SU-DHL-6 (cell line): Measurements from ENCODE around the gene PEX3.

Source experiments
- H2AFZ ChIP-seq: fragments of 200-600 bp; sonication (generic); 2 replicates; pipeline ENCODE4 v1.6.1; 2014; ENCODE audit warnings: low read depth, mild to moderate bottlenecking, moderate library complexity, mixed read lengths, antibody characterized with exemption, low read length; ENCODE audit not compliant: severe bottlenecking
- H3F3A ChIP-seq: fragments of 200-600 bp; shearing (Covaris generic); 2 replicates; pipeline ENCODE4 v1.6.0; 2016; ENCODE audit warnings: antibody characterized with exemption, mild to moderate bottlenecking; ENCODE audit not compliant: insufficient read depth
- H3K27ac ChIP-seq: fragments of 200-600 bp; sonication (generic); 2 replicates; pipeline ENCODE4 v1.5.1; 2016; ENCODE audit warnings: low read depth, mild to moderate bottlenecking, low read length, moderate library complexity, mixed read lengths
- H3K27me3 ChIP-seq: fragments of 200-600 bp; sonication (generic), shearing (Covaris generic); 2 replicates; pipeline ENCODE4 v1.6.0; 2014; ENCODE audit warnings: mild to moderate bottlenecking, low read length
- H3K36me3 ChIP-seq: fragments of 200-600 bp; sonication (generic); 2 replicates; pipeline ENCODE4 v1.6.1; 2014; ENCODE audit warnings: mild to moderate bottlenecking, low read length, mixed read lengths
- H3K4me2 ChIP-seq: fragments of 300-600, 200-600 bp; shearing (Covaris generic), sonication (generic); 2 replicates; pipeline ENCODE4 v1.6.0; 2014; ENCODE audit warnings: low read length, low read depth, mild to moderate bottlenecking; ENCODE audit not compliant: poor library complexity, severe bottlenecking
- H3K4me3 ChIP-seq: fragments of 200-600 bp; sonication (generic); 2 replicates; pipeline ENCODE4 v1.5.1; 2014; ENCODE audit warnings: antibody characterized with exemption, low read length, mild to moderate bottlenecking, mixed read lengths; ENCODE audit not compliant: insufficient read depth, poor library complexity, severe bottlenecking
- H3K79me2 ChIP-seq: fragments of 200-600 bp; sonication (generic); 2 replicates; pipeline ENCODE4 v1.6.1; 2014; ENCODE audit warnings: mild to moderate bottlenecking, low read length, moderate library complexity; ENCODE audit not compliant: insufficient read depth
- H3K9ac ChIP-seq: fragments of 200-600 bp; sonication (generic); 2 replicates; pipeline ENCODE4 v1.7.0; 2014; ENCODE audit warnings: mild to moderate bottlenecking, low read length
- H3K9me2 ChIP-seq: fragments of 200-600 bp; sonication (generic); replicated peaks from 2 replicates; pipeline ENCODE4 v1.6.1; 2014; ENCODE audit warnings: low read length; ENCODE audit not compliant: insufficient read depth
- H3K9me3 ChIP-seq: fragments of 200-600 bp; sonication (generic); 2 replicates; pipeline ENCODE4 v1.6.1; 2014; ENCODE audit warnings: low read length, mixed read lengths; ENCODE audit not compliant: insufficient read depth
- H4K20me1 ChIP-seq: fragments of 200-600 bp; sonication (generic); 2 replicates; pipeline ENCODE4 v1.6.1; 2014; ENCODE audit warnings: low read depth, mild to moderate bottlenecking, antibody characterized with exemption, low read length, moderate library complexity, mixed read lengths
- CTCF ChIP-seq: fragments of 200-600 bp; sonication (generic); IDR thresholded peaks from one replicate; pipeline ENCODE4 v1.5.1; 2017; ENCODE audit warnings: antibody characterized with exemption, mild to moderate bottlenecking, low read length, moderate library complexity; ENCODE audit not compliant: insufficient read depth, poor library complexity, severe bottlenecking
- EZH2phosphoT487 ChIP-seq: fragments of 200-600 bp; sonication (generic), shearing (Covaris generic); conservative IDR thresholded peaks from 2 replicates; pipeline ENCODE4 v1.6.1; 2018; ENCODE audit warnings: mild to moderate bottlenecking, antibody characterized with exemption, low read length, moderate library complexity, mixed read lengths

Gene PEX3

GRCh38 chr6:143539106-143539505 lies 88.5 kb downstream of the PEX3 start:
- Histone ChIP-seq H3K9me3 (no peaks in the 10 kb centered on the region), H3F3A (no peaks in the 10 kb centered on the region; the same call in 1 of the 2 replicates), H3K9ac (no peak overlapping the region), H2AFZ (no peak overlapping the region), H3K27ac (no peak overlapping the region), H3K36me3 (no peaks in the 10 kb centered on the region), H3K27me3 (no peaks in the 10 kb centered on the region), H3K4me2 (no peak overlapping the region), H3K9me2 (no peaks in the 10 kb centered on the region), H4K20me1 (no peaks in the 10 kb centered on the region), H3K79me2 (no peaks in the 10 kb centered on the region), H3K4me3 (no peak overlapping the region)
- TF ChIP-seq CTCF (no peak), EZH2phosphoT487 (no peak)

- Histone ChIP-seq H3K9me2 (no peaks in the 10 kb centered on the region), H3K4me3 (no peak overlapping the region), H3K36me3 (no peaks in the 10 kb centered on the region), H3K9me3 (no peaks in the 10 kb centered on the region), H3K27ac (no peak overlapping the region), H3K27me3 (no peaks in the 10 kb centered on the region), H3F3A (no peaks in the 10 kb centered on the region; the same call in 1 of the 2 replicates), H2AFZ (no peak overlapping the region), H3K9ac (no peak overlapping the region), H3K79me2 (no peaks in the 10 kb centered on the region), H4K20me1 (no peaks in the 10 kb centered on the region), H3K4me2 (no peak overlapping the region)
- TF ChIP-seq CTCF (no peak), EZH2phosphoT487 (no peak)
Measured at GRCh38 chr6:143539734-143540133, 89.1 kb downstream of the PEX3 start.

DNA sequence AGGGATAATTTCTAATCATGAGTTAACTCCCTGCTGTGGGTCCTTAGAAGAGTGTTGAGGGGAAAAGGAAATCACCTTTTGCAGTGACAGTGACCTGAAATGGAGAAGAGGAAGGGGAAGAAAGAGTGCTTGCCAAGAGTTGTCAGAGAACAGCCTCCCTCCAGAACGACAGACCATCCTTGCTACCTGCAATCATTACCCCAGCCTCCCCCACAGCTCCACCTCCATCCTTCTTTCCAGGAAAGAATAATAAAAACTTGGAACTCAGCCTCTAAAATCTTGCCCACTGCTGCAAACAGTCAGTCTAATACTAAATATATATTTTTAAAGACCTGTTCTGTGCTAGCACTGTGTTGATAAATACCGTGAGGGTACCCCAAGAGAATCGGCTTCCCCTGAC lies 89.6 kb downstream of the PEX3 start:
- H3K36me3 ChIP-seq, result no peaks in the 10 kb centered on the region
- H3K27me3 ChIP-seq, result no peaks in the 10 kb centered on the region
- H3K27ac ChIP-seq, result no peak overlapping the region
- H3K9ac ChIP-seq, result no peak overlapping the region
- no peaks in the 10 kb centered on the region for H4K20me1 ChIP-seq
- no peaks in the 10 kb centered on the region for H3K79me2 ChIP-seq
- TF ChIP-seq EZH2phosphoT487 (no peak), CTCF (no peak)
- H3K4me3 ChIP-seq, result no peak overlapping the region
- H3K9me3 ChIP-seq, result no peaks in the 10 kb centered on the region
- no peak overlapping the region for H2AFZ ChIP-seq
- no peak overlapping the region for H3K4me2 ChIP-seq
- no peaks in the 10 kb centered on the region; the same call in 1 of the 2 replicates for H3F3A ChIP-seq
- H3K9me2 ChIP-seq, result no peaks in the 10 kb centered on the region
